Measurements from ENCODE around the gene NCAPD3.

GRCh38 chr11:134253188-134253993, 29.6 kb upstream of the NCAPD3 start, which contains the start of the genes ACAD8 and THYN1:
- TF ChIP-seq POLR2A (IDR thresholded peaks at IDR 0.05) (peak in 3 of 4 donors; percentile 26 to 66 (median 61)), CTCF (IDR thresholded peaks at IDR 0.05) (peak in 5 of 6 experiments; percentile 34 to 46 (median 41))

All from esophagus squamous epithelium (tissue), 4 donors.